ENCODE results near the gene NUMA1. TPM values are rescaled to one million over a fixed set of nuclear protein-coding genes. Genes with fewer than 3 reads are reported as not detected.
A peak's percentile ranks its signal among the peaks of the same experiment; 100 is the strongest.

Gene NUMA1
- polyA plus RNA-seq, 10 donors, result 135 to 197 (median 155) TPM

DNA sequence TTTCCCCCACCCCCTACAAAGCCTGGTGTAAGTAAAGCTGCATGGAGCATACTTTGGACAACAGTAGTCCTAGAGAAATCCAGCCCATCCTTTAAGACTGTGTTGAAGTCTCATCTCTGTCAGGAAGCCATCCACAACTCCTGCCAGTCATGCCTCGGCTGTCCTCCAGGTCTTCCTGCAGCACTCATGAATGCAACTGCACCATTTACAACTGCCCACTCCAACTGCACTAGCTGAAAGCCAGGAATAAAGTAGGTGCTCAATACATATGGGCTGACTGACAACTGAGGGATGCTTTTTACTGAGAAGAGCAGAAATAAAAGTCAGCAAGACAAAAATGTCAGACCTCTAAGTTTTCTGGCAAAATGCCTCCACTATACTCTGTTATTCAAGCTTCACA, 54.3 kb downstream of the NUMA1 start:
- DNase-seq, result peak in 1 of 3 donors; percentile 53

DNA sequence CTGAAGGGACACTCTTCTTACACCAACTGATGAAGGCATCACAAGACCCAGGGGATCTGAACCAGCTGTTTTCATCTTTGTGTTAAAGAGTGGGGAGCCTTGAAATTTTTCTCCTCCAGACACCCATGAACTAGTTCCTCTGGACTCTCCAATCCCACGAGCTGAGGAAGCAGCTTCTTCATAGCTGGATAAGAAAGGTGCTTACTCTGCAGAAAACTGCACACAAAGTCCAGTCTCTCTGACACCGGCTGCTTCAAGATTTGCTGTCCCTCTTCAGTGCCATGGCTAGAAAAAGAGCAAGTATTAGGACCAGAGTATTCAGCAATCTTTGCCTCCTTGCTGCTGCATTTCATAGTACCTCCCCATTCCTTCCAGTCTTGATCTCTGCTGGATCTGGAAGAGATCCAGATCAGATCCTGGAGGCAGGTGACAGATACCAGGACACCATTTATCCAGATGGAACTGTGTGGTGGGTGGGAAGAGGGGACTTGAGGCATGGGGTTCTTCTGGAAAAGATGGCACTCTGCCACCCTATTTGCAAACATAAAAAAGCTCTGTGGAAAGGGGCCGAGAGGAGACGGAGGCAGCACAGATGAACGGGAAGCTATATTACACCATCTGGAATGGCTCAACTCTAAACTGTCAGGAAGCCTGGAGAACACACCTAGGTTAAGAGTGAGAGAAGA, 56.1 kb downstream of the NUMA1 start:
- DNase-seq, result no peak

DNA sequence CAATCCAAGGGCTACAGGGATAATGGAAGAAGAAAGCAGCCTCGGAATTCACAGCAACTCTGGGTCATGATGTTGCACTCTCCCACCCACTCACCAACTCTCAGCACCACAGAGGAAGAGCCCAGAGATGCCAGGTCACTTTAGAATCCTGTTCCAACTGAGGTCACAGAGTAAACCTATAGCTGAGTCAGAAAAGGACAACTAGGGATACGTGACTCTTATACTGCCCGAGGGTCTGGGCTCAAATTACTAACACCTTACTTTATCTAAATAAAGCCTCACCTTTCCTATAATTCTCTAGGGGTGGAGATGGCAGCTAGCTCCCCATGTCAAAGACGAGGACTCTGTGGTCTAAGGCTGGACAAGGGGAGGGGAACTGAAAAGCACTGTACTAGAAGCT, 57.0 kb downstream of the NUMA1 start:
- DNase-seq, result no peak

DNA sequence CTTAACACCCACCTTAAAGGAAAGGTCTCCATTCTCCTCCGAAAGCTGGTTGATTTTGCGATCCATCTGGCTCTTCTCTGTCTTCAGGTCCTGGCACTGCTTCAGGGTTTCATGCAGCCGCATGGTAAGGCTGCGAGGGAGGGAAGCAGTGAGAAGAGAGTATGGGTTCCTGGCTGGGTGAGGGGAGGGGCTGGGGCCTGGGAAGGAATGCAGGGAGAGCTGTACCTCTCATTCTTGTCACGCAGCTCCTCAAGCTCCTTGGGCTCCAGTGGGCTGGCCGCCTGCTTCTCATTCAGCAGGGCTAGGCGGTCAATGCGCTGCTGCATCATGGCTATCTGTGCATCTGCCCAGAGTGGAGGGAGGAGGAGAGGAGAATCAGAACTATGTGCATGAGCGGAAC, 62.2 kb downstream of the NUMA1 start:
- DNase-seq, result no peak

DNA sequence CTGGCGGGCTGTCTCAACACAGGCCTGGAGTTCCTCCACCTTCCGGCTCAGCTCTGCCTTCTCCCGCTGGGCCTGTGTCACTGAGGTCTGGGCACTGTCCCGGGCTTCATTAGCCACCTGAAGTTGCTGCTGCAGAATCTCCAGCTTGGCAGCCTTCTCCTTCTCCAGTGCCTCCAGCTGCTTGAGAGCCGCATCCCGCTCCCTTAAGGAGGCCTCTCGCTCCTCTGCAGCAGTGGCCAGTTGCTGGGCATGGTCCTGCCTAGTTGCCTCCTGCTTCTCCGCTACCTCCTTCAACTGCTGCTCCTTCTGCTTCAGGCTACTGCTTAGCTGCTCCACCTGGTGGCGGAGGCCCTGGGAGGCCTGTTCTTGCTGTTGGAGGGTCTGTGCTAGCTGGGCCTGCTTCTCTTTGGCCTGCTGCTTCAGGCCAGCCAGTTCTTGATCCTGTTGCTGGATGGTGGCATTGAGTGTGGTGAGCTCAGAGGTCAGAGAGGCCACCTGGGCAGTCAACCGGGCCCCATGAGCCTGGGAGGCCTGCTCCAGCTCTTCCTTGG, 64.8 kb downstream of the NUMA1 start:
- DNase-seq, result peak in 1 of 3 donors; percentile 59

DNA sequence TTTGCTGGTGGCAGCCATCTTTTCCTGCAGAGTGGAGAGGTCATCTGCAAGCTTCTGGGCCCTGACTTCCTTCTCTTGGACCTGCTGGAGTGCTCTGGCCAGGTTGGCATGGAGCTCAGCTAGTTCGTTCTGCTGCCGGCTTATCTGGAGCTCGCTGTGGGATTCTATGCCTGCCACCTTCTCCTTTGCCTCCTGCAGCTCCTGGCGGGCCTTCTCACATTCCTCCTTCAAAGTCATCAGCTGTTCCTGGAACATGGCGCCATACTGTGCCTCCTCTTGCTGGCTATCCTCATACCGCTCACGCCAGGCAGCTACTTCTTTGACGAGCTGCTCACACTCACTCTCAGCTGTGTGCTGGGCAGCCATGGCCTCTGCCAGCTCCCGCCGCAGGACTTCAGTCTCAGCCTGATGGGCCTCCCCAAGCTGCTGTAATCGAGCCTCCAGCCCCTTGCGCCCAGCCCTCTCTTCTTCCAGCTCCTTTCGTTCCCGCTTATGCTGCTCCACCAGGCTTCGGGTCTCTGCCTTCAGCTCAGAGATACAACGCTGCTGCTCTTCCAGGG, 65.5 kb downstream of the NUMA1 start:
- no peak for DNase-seq

DNA sequence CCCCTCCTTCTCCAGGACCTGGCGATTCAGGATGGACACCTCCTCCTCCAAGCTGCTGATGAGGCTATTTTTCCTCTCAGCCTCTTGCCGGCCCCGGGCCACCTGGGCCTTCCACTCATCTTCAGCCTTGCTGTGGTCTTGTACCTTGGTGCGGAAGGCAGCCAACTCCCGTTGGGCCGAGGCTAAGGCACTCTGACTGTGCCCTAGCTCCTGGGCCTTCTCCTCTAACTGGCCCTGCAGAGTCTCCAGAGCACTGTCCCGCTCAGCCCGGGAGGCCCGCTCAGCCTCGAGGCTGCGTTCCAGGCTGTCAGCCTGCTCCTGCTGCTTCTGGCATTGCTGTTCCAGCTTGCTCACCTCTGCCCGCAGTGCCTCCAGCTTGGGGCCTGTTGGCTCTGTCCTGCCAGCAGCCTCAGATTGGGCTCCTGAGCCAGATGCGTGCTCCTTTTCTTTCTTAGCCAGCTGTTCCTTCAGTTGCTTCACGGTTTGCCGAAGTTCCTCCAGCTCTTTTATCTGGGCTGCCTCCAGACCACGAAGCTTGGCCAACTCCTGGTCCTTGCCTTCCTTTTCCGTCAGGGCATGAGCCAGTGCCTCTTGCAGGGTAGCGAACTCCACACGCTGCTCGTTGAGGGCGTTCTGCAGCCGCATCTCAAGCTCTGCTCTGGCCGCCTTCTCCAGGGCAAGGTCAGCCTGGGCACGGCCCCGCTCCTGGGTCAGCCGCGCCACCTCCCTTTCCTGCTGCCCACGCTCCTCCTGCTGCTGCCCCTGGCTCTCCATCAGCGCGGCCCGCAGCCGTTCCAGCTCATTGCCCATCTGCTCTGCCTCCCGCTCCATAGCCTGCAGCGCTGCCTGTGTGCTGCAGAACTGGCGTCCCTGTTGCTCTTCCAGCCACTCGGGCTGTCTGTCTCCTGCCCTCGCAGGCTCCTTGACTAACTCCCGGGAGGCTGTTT, 66.3 kb downstream of the NUMA1 start:
- DNase-seq, result peak in 1 of 3 donors; percentile 49

DNA sequence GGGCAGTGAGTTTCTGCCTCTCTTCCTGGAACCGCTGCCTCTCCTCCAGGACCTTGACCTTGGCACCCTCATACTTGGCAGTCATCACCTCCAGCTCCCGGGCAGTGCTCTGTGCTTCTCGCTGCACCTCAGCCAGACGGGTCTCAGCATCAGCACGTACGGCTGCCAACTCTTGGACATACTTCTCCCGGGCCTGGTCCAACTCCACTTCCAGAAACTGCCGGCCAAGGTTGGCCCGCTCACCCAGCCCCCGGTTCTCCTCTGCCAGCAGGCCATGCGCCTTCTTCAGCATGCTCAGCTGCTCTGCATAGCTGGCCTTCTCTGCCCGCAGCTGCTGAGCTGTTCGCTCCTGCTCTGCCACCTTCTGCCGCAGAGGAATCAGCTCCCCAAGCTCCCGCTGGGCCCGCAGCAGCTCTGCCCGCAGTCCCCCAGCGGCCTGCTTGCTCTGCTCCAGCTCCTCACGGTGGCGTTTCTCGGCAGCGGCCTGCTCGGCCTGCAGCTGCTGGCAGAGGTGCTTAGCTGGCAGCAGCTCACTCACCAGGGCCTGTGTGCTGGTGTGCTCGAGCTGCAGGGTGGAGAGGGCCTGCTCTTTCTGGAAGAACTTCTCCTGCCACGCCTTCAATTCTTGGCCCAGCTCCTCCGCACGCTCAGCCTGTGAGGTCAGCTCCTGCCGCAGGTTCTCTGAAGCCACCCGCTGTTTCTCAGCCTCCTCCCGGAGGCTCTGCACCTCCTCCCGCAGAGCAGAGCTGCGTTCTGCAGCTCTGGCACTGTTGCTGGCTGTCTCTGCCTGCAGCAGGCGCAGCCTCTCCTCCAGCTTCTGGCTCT, 67.2 kb downstream of the NUMA1 start:
- DNase-seq, result peak; percentile 56 to 84 (median 79)

DNA sequence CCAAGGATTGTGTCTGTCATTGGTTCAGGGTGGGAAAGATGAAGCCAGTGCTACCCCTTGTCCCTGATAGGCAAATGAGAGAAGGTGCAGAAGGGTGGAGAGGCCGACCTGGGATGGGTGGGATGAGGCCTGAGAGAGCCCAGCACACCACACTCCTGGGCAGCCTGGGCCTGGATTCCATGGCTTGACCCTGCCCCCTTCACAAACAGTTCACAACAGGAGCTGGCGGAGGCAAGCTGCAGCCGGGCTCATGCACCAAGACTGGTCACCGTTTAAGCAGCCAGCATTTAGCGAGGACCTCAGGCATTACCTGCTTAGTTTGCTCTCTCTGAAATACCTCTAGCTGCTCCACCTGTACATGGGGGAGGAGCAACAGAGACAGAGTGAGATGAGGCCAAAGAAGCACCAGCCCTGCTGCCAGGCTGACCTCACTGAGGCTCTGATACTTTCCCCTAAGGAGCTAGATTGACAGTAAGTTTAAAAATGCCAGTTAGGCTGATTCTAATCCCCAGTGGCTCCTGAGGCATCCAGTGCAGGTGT, 68.2 kb downstream of the NUMA1 start:
- no peak for DNase-seq

DNA sequence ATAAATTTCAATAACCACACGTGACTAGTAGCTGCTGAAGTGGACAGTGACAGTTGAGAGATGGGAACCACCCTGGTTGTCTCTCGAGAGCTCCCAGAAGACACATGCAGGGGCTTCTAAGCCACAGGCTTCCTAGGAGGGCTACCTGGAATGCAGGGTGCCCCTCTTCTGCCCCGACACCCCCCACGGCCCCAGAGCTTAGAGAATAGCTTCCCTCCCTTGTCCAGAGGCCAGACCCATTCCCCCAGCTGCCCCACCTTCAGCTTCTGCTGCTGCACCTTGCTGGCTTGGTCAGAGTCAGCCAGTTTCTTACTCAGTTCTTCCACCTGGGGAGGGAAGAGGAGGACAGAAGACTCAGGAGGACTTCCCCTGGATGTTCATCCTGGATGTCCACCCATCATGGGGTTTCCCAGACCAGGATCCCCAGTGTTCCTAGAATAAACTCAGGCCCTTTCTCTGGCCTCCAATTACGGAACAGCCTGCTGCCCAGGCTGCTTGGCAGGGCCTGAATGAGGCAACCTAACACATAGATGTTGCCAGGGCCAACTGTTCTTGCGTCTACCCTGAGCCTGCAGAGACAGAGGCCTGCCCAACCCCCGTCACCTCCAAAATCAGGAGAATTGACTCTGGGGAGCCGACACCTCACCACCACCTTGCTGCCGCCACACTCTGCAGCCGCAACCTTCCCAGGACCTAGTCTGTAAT, 69.7 kb downstream of the NUMA1 start:
- no peak for DNase-seq

DNA sequence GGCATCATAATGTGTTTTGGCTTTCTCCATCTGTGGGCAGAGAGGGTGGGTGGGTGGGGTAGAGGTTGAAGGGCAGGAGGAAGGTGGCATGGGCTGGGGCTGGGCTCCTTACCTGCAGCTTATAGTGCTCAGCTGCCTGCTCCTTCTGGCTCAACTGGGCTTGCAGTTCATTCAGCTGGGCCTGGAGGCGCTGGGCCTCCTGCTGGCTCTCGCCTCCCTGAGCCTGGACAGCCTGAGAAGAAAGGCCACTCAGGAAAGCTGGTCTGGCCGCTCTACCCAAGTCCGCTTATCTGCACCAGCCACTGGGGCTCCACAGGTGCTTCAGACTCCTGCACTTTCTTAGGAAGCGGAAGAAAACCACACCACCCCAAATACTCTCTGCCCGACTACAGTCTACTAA, 71.2 kb downstream of the NUMA1 start:
- DNase-seq, result no peak

DNA sequence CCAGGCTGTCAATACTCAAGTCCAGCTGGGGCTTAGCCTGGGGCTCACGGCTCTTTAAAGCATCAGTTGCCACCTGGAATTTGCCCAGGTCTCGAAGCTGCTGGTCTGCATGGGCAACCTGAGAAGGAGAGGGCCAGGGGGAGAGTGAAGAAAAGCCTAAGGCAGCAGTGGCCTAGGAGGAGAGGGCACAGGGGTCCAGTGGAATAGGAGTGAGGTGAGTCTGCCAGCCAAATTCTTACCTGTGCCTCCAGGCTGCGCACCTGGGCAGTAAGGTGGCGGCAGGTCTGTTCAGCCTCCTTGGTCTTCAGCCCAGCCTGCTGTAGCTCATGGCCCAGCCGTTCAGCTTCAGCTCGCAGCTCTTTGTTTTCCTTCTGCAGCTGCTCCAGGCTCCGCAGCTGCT, 71.6 kb downstream of the NUMA1 start:
- DNase-seq, result no peak

DNA sequence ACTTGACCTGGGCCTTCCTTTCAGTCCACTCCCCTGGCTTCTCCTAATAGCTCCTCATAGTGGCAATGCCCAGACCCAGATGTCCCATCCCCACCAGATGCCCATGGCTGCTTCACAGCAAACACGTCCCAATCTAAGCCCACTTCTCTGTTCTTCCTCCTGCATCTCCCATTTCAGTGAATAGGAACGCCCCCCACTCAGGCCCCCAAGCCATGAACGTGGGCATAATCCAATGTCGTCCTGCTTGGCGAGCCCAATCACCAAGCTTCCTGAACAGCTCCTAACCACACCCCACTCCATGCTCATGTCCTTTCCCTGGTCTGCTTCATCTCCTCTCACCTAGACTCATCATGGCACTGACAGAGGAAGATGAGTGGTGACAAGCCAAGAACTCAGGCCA, 72.8 kb downstream of the NUMA1 start:
- no peak for DNase-seq

DNA sequence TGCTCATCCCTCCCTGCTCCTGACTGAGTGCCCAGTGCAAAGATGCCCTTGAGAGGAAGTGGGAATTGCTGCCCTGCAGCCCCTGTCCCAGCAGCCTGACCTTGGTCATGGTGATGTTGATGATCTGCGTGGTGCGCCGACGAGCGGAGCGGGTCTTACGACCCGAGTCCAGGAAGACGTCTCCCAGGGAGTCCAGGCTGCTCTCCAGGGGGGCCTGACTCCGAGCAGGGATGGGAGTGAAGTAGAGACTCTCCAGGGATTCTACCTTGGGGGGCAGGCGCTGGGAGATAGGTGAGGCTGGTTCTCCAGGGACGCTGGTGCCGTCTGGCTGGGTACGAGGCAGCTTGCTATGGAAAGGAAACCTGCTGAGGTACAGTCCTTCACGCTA, 73.3 kb downstream of the NUMA1 start:
- no peak for DNase-seq

DNA sequence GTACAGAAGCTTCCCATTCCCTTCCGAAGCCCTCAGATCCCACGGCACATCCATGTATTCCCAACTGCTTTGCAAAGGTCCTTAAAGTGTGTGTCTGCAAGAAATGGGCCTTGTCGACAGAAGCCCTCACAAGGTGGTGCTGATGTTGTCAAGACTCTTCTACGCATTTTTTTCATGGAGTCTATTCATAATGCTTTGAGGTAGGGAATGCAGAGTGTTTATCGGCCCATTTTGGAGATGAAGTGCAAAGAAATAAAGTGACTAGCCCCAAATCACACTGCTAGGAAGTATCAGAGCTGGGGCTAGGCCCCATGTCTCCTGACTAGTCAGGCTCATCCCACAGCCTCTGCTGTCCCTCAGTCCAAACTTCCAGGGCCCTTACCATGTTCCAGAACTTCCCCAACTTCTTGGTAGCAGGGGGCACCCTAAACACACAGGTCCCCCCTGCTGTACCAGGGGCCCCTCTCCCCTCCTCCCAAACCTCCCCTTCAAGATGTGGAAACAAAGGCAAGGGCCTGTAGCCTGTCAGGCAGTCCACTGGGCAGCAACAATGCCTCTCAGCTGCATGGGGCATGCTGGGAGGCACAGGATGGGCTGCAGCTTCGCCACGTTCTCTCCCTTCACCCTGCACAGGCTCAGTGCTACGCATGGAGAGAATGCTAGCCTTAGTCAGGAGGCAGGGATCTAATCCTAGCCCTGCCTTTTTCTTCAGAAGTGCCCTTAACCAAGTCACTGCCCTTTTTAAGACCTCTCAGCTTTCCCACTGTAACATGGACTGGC, 73.8 kb downstream of the NUMA1 start:
- DNase-seq, result no peak

DNA sequence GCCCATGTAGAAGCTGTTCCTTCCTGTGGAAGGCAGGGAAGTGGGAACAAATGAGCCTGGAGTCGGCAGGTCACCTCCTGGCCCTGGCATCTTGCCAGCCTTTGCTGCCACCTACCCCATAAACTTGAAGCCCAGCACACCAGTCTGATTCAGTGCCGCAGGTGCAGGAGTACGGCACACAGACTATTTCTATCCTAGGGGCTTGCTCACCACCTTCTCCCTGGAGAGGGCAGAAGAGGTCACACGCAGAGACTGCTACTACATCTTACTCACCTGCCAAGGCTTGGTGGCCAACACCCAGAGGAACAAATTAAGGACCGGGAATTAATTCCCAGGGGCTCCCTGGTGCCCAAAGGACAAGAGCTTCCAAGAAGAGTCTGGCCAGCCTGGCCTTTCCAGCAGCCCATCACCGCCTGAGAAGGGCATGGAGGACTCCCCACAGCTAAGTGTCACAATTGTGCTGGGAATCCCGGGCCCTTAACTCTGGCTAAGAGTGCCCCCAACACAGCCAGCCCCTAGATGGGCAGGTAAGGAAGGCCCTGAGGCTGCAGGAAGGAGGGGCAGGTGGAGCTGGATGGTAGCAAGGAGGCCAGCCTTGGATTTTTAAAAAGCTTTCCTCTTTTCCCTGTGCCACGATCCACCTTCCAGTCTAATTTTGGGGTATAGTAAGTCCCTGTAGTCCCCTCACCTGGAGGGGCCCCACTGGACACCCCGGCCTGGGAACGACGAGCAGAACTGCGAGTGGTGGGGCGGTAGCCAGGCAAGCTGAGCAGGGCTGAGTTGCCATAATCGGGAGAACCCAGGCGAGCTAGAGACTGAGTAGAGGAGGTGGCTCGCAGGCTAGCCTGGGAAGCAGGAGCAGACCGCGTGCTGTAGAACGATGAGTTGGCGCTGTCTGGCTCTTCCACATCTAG, 74.7 kb downstream of the NUMA1 start:
- DNase-seq, result no peak

DNA sequence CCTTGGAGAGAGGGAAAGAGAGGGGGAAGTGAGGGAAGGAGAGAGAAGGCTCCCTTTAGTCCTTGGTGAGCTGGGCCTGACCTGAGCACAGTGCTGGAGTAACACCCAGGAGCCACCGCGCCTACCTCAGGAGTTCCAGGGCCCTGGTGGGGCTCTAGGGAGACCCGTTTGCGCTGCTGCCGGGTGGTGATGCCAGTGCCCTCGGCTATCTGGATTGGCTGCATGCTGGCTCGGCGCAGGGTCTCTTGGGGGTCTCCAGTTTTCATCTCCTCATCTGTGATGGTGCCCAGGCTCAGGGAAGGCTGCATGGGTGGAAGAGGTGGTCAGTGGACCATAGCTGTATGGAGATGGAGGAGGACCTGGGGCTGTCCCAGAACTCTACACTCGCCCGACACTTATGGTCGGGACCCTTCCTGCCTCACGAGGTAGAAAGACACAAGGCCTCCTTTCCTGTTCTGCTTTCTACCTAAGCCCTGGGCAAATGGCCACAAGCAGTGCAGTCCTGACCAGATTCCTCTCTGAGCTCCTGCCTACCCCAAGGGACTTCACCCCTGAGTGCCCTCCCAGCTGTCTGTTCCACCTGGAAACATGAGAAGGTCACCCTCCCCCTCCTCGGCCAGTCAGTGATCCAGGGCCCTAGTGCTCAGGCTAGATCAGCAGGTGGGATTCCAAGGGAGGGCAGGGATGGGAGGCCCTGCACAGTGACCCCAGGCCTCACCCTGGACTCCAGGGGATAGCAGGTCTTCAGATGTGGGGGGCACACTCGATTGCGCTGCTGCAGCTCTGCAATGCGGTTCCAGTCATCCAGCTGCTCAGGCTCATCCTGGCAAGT, 75.6 kb downstream of the NUMA1 start:
- DNase-seq, result no peak

DNA sequence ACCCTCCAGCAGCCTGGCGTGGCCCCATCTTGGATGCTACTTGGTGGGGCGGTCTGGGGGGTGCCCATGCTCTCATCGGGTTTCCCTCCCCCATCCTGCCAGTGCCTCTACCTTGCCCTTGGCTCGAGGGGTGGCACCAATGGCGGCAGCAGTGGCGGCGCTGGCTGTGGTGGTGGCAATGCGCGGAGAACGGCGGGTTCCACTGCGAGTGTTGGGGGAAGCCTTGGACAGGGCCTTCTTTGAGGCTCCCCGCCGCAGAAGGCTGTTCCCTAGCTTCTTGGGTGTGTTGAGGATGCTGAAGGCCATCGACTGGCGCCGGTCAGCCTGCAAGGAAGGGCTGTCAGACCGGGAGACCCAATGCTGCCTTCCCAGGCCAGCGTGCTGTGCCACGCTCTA, 76.6 kb downstream of the NUMA1 start:
- no peak for DNase-seq
